GM12892 (cell line): Measurements from ENCODE around the gene PIK3C2B.
"Not testable (repeated sequence)": the region's sequence is repeated elsewhere in the genome, so short reads cannot be mapped to it uniquely, and the experiment has no call there.

Experiments
- DNase-seq: peaks from one replicate; pipeline ENCODE4 v3.0.0; 2011; ENCODE audit not compliant: insufficient read length
- FAIRE-seq: peaks from 2 replicates; lab custom pipeline; 2011; peaks lifted over from hg19 to GRCh38; lab: Jason Lieb, UNC
- POLR2A ChIP-seq: IDR thresholded peaks from 2 replicates; pipeline ENCODE4 v1.6.1; 2011; ENCODE audit warnings: low read depth, low read length, control low read depth
- POLR2AphosphoS5 ChIP-seq: IDR thresholded peaks from 2 replicates; pipeline ENCODE4 v1.6.1; 2011; ENCODE audit warnings: low read depth, low read length, control low read depth
- TAF1 ChIP-seq: IDR thresholded peaks from 2 replicates; pipeline ENCODE4 v1.6.1; 2011; ENCODE audit warnings: low read depth, mild to moderate bottlenecking, control low read depth, low read length, borderline replicate concordance

PIK3C2B gene

GRCh38 chr1:204491655-204492054 is 3.0 kb downstream of the PIK3C2B start:
- FAIRE-seq (no peak), DNase-seq (no peak)
- no peak for TF ChIP-seq POLR2A
- TF ChIP-seq TAF1: no peak
- no peak for TF ChIP-seq POLR2AphosphoS5

- TF ChIP-seq POLR2AphosphoS5: no peak
- no peak for TF ChIP-seq POLR2A
- no peak for TF ChIP-seq TAF1
- DNase-seq: no peak
- FAIRE-seq: no peak
Measured at GRCh38 chr1:204487256-204487615, 7.4 kb downstream of the PIK3C2B start.

GRCh38 chr1:204486513-204487255 is 7.9 kb downstream of the PIK3C2B start:
- not testable (repeated sequence) for DNase-seq, FAIRE-seq

- DNase-seq (no peak), FAIRE-seq (no peak)
- TF ChIP-seq POLR2AphosphoS5: no peak
- no peak for TF ChIP-seq POLR2A
- no peak for TF ChIP-seq TAF1
Measured at GRCh38 chr1:204483791-204484190, 10.8 kb downstream of the PIK3C2B start.

GRCh38 chr1:204480515-204480914 is 14.1 kb downstream of the PIK3C2B start:
- DNase-seq (peak; percentile 56), FAIRE-seq (peak; percentile 88)
- TF ChIP-seq POLR2AphosphoS5 (no peak), TAF1 (no peak), POLR2A (no peak)

- TF ChIP-seq TAF1: no peak
- TF ChIP-seq POLR2A: no peak
- no peak for TF ChIP-seq POLR2AphosphoS5
- DNase-seq (no peak), FAIRE-seq (peak; percentile 24)
Measured at GRCh38 chr1:204479387-204480136, 15.0 kb downstream of the PIK3C2B start.

- FAIRE-seq (no peak), DNase-seq (no peak)
- TF ChIP-seq TAF1 (no peak), POLR2A (no peak), POLR2AphosphoS5 (no peak)
Measured at GRCh38 chr1:204478921-204479320, 15.7 kb downstream of the PIK3C2B start.

GRCh38 chr1:204478172-204478899 is 16.3 kb downstream of the PIK3C2B start:
- TF ChIP-seq POLR2A (no peak), POLR2AphosphoS5 (no peak), TAF1 (no peak)
- FAIRE-seq: no peak

GRCh38 chr1:204477036-204477740 is 17.4 kb downstream of the PIK3C2B start:
- DNase-seq (no peak), FAIRE-seq (no peak)
- no peak for TF ChIP-seq POLR2A
- no peak for TF ChIP-seq POLR2AphosphoS5

More at GRCh38 chr1:204478172-204478899, 16.3 kb downstream of the PIK3C2B start:
- DNase-seq: no peak

GRCh38 chr1:204476563-204476962 is 18.0 kb downstream of the PIK3C2B start:
- TF ChIP-seq POLR2AphosphoS5 (no peak), TAF1 (no peak), POLR2A (no peak)
- DNase-seq: no peak
- FAIRE-seq: no peak

- DNase-seq: no peak
- FAIRE-seq: no peak
- no peak for TF ChIP-seq POLR2A
- no peak for TF ChIP-seq TAF1
- TF ChIP-seq POLR2AphosphoS5: no peak
Measured at GRCh38 chr1:204475656-204476432, 18.8 kb downstream of the PIK3C2B start.
